IMR-90 (cell line): ENCODE measurements around the gene SLC9A9. TPM values are rescaled to one million over a fixed set of nuclear protein-coding genes. Genes with fewer than 3 reads are reported as not detected.

ENCODE experiments used
- ATAC-seq: fragments of 200-7000 bp; cut with Tn5 transposase; 2 replicates; pipeline ENCODE4 v1.9.1; 2020; ENCODE audit warnings: low read depth, mild to moderate bottlenecking, moderate library complexity
- BruUV-seq: library from RNA; stranded (reverse); fragments of 400-500 nt; replicated peaks from 2 replicates; lab custom pipeline; 2021; lab: Mats Ljungman, UMichigan
- CTCF ChIA-PET: fragments of 300-600 bp; formaldehyde crosslinking; extraction: SDS; loops from one replicate; lab custom pipeline; 2021; ENCODE audit warnings: antibody characterized with exemption; lab: Yijun Ruan, JAX
- POLR2A ChIA-PET: fragments of 300-600 bp; sonication (Branson Sonifier 250); formaldehyde crosslinking; loops from one replicate; lab custom pipeline; 2022; ENCODE audit warnings: antibody characterized with exemption; ENCODE audit not compliant: unreplicated experiment; lab: Charles Lee
- DNase-seq: peaks from one replicate; pipeline ENCODE4 v3.0.0; 2013
- H2AFZ ChIP-seq: replicated peaks from 2 replicates; pipeline ENCODE3; 2013; ENCODE audit warnings: low read length, mild to moderate bottlenecking; ENCODE audit not compliant: poor library complexity
- H2AK5ac ChIP-seq: 2 replicates; pipeline ENCODE4 v1.6.1; 2013; ENCODE audit warnings: low read depth, low read length, inconsistent platforms
- H2AK9ac ChIP-seq: replicated peaks from 2 replicates; pipeline ENCODE3; 2013; ENCODE audit warnings: mild to moderate bottlenecking, low read depth, low read length, moderate library complexity; ENCODE audit not compliant: poor library complexity
- H2BK120ac ChIP-seq: 2 replicates; pipeline ENCODE4 v1.6.1; 2013; ENCODE audit warnings: low read depth, low read length, inconsistent platforms
- H2BK15ac ChIP-seq: 3 replicates; pipeline ENCODE4 v1.6.1; 2013; ENCODE audit warnings: low read depth, low read length, inconsistent platforms
- H2BK20ac ChIP-seq: 2 replicates; pipeline ENCODE4 v1.6.1; 2013; ENCODE audit warnings: low read depth, mild to moderate bottlenecking, inconsistent platforms, low read length, moderate library complexity
- H2BK5ac ChIP-seq: 2 replicates; pipeline ENCODE4 v1.6.1; 2013; ENCODE audit warnings: mild to moderate bottlenecking, low read depth, low read length, inconsistent platforms; ENCODE audit not compliant: poor library complexity, severe bottlenecking
- H3K14ac ChIP-seq: replicated peaks from 2 replicates; pipeline ENCODE4 v1.6.1; 2013; ENCODE audit warnings: low read depth, low read length, inconsistent platforms
- H3K18ac ChIP-seq: 2 replicates; pipeline ENCODE4 v1.6.1; 2013; ENCODE audit warnings: low read depth, low read length, control low read depth
- H3K23ac ChIP-seq: 2 replicates; pipeline ENCODE4 v1.6.1; 2013; ENCODE audit warnings: low read depth, low read length, inconsistent platforms
- H3K27ac ChIP-seq: 2 replicates; pipeline ENCODE4 v1.5.1; 2013; ENCODE audit warnings: mild to moderate bottlenecking, control low read depth, low read length; ENCODE audit not compliant: insufficient read depth
- H3K27me3 ChIP-seq: 2 replicates; pipeline ENCODE4 v1.6.1; 2013; ENCODE audit warnings: low read length; ENCODE audit not compliant: control insufficient read depth, insufficient read depth
- H3K36me3 ChIP-seq: 2 replicates; pipeline ENCODE4 v1.6.1; 2013; ENCODE audit warnings: low read length, mixed read lengths; ENCODE audit not compliant: control insufficient read depth, insufficient read depth
- H3K4ac ChIP-seq: 2 replicates; pipeline ENCODE4 v1.6.1; 2013; ENCODE audit warnings: low read depth, low read length, inconsistent platforms
- H3K4me1 ChIP-seq: 2 replicates; pipeline ENCODE4 v1.6.1; 2013; ENCODE audit warnings: low read length, mixed read lengths; ENCODE audit not compliant: control insufficient read depth, insufficient read depth
- H3K4me2 ChIP-seq: 2 replicates; pipeline ENCODE4 v1.6.1; 2013; ENCODE audit warnings: low read depth, mild to moderate bottlenecking, control low read depth, low read length, moderate library complexity
- H3K4me3 ChIP-seq: 2 replicates; pipeline ENCODE4 v1.5.1; 2013; ENCODE audit warnings: low read depth, mild to moderate bottlenecking, control low read depth, low read length, moderate library complexity; ENCODE audit not compliant: insufficient read depth
- H3K56ac ChIP-seq: 2 replicates; pipeline ENCODE4 v1.6.1; 2013; ENCODE audit warnings: low read length, inconsistent platforms; ENCODE audit not compliant: insufficient read depth; ENCODE audit errors: extremely low read depth
- H3K79me1 ChIP-seq, 2 experiments: 2 replicates each; pipeline ENCODE4 v1.6.1; 2013; ENCODE audit warnings: low read length in 2 of 2, inconsistent platforms in 1 of 2, low read depth in 1 of 2
- H3K9ac ChIP-seq: 2 replicates; pipeline ENCODE4 v1.6.1; 2013; ENCODE audit warnings: low read depth, low read length, control low read depth
- H3K9me1 ChIP-seq: 2 replicates; pipeline ENCODE4 v1.6.1; 2013; ENCODE audit warnings: low read length, inconsistent platforms; ENCODE audit not compliant: insufficient read depth
- H3K9me3 ChIP-seq: 2 replicates; pipeline ENCODE4 v1.6.1; 2013; ENCODE audit warnings: low read length; ENCODE audit not compliant: control insufficient read depth, insufficient read depth
- H4K20me1 ChIP-seq: 2 replicates; pipeline ENCODE4 v1.6.1; 2013; ENCODE audit warnings: low read length, inconsistent platforms; ENCODE audit not compliant: insufficient read depth
- H4K5ac ChIP-seq: 2 replicates; pipeline ENCODE4 v1.6.1; 2013; ENCODE audit warnings: mild to moderate bottlenecking, low read depth, low read length, control low read depth
- H4K8ac ChIP-seq, 2 experiments: 2 replicates each; pipeline ENCODE4 v1.6.1; 2013; ENCODE audit warnings: low read depth in 2 of 2, low read length in 2 of 2, control low read depth in 1 of 2, inconsistent platforms in 1 of 2
- H4K91ac ChIP-seq: 2 replicates; pipeline ENCODE4 v1.6.1; 2013; ENCODE audit warnings: low read depth, low read length, inconsistent platforms; ENCODE audit not compliant: insufficient read depth
- NFE2L2 ChIP-seq: fragments of 150-350 bp; IDR thresholded peaks from 2 replicates; pipeline ENCODE4 v1.6.1; 2016; ENCODE audit warnings: low read depth, mild to moderate bottlenecking, low read length
- RAD21 ChIP-seq: IDR thresholded peaks from 2 replicates; pipeline ENCODE4 v1.6.1; 2012; ENCODE audit warnings: low read length, improper control_type of control experiment
- SMC3 ChIP-seq: fragments of 150-350 bp; IDR thresholded peaks from 2 replicates; pipeline ENCODE4 v1.6.1; 2016; ENCODE audit warnings: low read depth, mild to moderate bottlenecking, antibody characterized with exemption, low read length, moderate library complexity
- WGBS, 2 experiments: methylation state at CpG; one replicate each; pipeline versions ENCODE4 v1.1.5 to v1.1.7; 2013; ENCODE audit warnings: missing lambda C conversion rate in 2 of 2; ENCODE audit not compliant: insufficient read length in 1 of 2; ENCODE audit errors: extremely low coverage in 2 of 2; 5-methylcytosine and 5-hydroxymethylcytosine counted together
- dilution Hi-C: fragments of 300-500 bp; cut with HindIII; formaldehyde crosslinking; loops from one replicate; pipeline ENCODE4 v1.14.3; 2018; ENCODE audit warnings: low sequenced_read_pairs; ENCODE audit not compliant: unreplicated experiment
- in situ Hi-C: fragments of 300-500 bp; cut with MboI; formaldehyde crosslinking; loops from 3 replicates; pipeline ENCODE4 v1.14.3; 2019; ENCODE audit warnings: low sequenced_read_pairs, inconsistent platforms, mixed read lengths
- intact Hi-C: fragments of 100-400 bp; cut with micrococcal nuclease; formaldehyde crosslinking; loops from 2 replicates; pipeline ENCODE4 v1.10.0; 2022
- polyA plus RNA-seq, 3 experiments: library from polyadenylated mRNA; depleted of rRNA; stranded (reverse); fragments of >200 nt; gene quantifications; 2 replicates each; pipeline ENCODE4 v1.2.3, GENCODE V29; 2012; ENCODE audit warnings: low replicate concordance in 1 of 3
- total RNA-seq: library from RNA; depleted of rRNA; stranded (reverse); fragments of >200 nt; gene quantifications from 2 replicates; pipeline ENCODE4 v1.2.3, GENCODE V29; 2012
- TF ChIP-seq, protein P1 (sequence below): conservative IDR thresholded peaks from 2 replicates; pipeline ENCODE4 v1.5.1; 2012; ENCODE audit warnings: mild to moderate bottlenecking, low read depth, low read length, improper control_type of control experiment

SLC9A9 gene
- total and polyA plus RNA-seq, 2 of the 4 experiments (the other 2 are of a cell fraction), result 1.4 to 2.3 TPM

DNA sequence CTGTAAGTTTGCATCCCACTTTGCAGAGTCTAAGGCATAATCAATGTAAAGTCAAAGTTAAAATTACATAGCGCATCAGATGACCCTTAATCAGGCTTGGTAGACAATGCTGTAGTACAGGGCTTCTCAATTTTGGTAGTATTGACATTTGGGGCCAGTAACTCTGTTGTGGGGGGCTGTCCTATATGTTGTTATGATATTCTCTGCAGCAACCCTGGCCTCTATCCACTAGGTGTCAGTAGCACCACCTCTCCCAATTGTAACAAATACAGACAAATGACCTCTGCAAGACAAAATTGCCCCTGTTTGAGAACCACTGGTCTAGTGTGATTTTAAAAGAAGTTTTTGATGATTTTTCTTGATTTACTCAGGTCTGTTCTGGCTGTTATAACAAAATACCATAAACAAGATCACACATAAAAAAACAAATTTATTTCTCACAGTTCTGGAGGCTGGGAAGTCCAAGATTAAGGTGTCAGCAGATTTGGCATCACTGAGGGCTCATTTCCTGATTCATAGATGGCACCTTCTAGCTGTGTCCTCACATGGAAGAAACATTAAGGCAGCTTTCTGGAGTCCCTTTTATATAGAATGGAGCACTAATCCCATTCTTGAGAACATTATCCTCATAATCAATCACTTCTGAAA, 37.6 kb upstream of the SLC9A9 start:
- ChIA-PET CTCF (interaction anchor here (0.6 to 1.6 kb wide), 4 partner anchors 8 to 540 kb away, joined by 3 to 9 read pairs (median 4); no protein-coding TSS in a partner anchor), POLR2A (no interaction called here)
- no peak overlapping the region for H3K56ac ChIP-seq
- H3K79me1 ChIP-seq, result no peaks in the 10 kb centered on the region
- BruUV-seq, result no TSS peak
- H2AK9ac ChIP-seq, result no peak overlapping the region
- H4K8ac ChIP-seq, result no peak overlapping the region
- H3K4me2 ChIP-seq, result no peak overlapping the region
- H3K4me1 ChIP-seq, result no peaks in the 10 kb centered on the region
- no peaks in the 10 kb centered on the region for H3K36me3 ChIP-seq
- H2AFZ ChIP-seq, result no peak overlapping the region
- no peaks in the 10 kb centered on the region for H3K9me3 ChIP-seq
- H3K9me1 ChIP-seq, result no peaks in the 10 kb centered on the region
- H2BK120ac ChIP-seq, result no peak overlapping the region
- no peak overlapping the region for H2BK20ac ChIP-seq
- H3K9ac ChIP-seq, result no peak overlapping the region
- no peak overlapping the region for H2AK5ac ChIP-seq
- peak; percentile 38; the same call in 1 of the 2 replicates for TF ChIP-seq SMC3
- TF ChIP-seq, protein P1, sequence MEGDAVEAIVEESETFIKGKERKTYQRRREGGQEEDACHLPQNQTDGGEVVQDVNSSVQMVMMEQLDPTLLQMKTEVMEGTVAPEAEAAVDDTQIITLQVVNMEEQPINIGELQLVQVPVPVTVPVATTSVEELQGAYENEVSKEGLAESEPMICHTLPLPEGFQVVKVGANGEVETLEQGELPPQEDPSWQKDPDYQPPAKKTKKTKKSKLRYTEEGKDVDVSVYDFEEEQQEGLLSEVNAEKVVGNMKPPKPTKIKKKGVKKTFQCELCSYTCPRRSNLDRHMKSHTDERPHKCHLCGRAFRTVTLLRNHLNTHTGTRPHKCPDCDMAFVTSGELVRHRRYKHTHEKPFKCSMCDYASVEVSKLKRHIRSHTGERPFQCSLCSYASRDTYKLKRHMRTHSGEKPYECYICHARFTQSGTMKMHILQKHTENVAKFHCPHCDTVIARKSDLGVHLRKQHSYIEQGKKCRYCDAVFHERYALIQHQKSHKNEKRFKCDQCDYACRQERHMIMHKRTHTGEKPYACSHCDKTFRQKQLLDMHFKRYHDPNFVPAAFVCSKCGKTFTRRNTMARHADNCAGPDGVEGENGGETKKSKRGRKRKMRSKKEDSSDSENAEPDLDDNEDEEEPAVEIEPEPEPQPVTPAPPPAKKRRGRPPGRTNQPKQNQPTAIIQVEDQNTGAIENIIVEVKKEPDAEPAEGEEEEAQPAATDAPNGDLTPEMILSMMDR, result peak; percentile 66
- TF ChIP-seq RAD21, result peak; percentile 57
- TF ChIP-seq NFE2L2, result no peak
- ATAC-seq (peak; percentile 81), DNase-seq (peak; percentile 34)
- no peak overlapping the region for H4K91ac ChIP-seq
- no peak overlapping the region for H3K14ac ChIP-seq
- no peak overlapping the region for H2BK15ac ChIP-seq
- H3K18ac ChIP-seq, result no peak overlapping the region
- no peaks in the 10 kb centered on the region for H4K20me1 ChIP-seq
- no CpG with 5 or more reads among the region's 1 CpG for WGBS, 2 experiments
- no peak overlapping the region for H4K5ac ChIP-seq
- in situ Hi-C loops (no loop called here), dilution Hi-C loops (no loop called here), intact Hi-C loops (loop anchor here (2.0 to 5.0 kb wide), 2 partner anchors 65 to 109 kb away; no protein-coding TSS in a partner anchor)
- no peak overlapping the region for H3K4me3 ChIP-seq
- H3K23ac ChIP-seq, result no peak overlapping the region
- H3K4ac ChIP-seq, result no peak overlapping the region
- no peak overlapping the region for H2BK5ac ChIP-seq
- H3K27ac ChIP-seq, result no peak overlapping the region
- no peaks in the 10 kb centered on the region; the same call in 1 of the 2 replicates for H3K27me3 ChIP-seq
